ENCODE results near the gene FGF14.

Gene FGF14

DNA sequence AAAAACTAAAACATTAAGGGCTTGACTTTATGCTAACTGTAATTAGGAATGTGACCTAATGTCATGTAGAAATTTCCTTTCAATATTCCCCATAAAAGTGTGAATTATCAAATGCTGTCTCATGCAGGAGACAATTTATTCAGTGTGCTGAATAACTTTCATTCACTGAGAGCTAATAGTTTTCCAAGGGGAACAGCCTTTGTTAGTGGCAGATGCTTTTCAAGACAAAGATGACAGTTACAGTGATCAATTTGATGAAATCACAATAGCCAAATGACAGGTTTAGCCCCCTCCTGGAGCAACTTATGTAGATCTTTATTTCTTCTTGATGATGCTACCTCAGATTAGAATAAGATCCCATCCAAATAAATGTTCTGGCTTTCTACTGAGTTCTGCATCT is 673.8 kb downstream of the FGF14 start:
- DNase-seq (ENCODE audit: low read depth in 2 of 2): no peak

DNA sequence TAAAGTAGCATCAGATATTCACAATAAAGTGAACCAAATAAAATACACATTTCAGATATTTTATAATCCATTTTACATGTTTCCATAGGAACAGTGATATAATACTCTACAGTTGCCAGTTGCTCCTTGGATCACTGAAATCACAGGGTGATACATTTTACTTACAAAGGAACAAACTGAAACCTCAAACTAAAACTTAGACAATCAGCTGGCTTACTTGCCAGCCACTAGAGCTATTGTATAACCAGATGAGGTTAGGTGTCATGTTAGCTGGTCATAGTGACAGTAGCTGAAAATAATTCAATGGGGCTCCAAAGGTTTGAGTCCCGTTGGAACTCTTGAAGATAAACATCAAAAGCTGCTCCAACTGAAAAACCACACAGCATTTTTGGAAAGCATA is 674.7 kb downstream of the FGF14 start:
- DNase-seq (ENCODE audit: low read depth in 2 of 2): no peak

DNA sequence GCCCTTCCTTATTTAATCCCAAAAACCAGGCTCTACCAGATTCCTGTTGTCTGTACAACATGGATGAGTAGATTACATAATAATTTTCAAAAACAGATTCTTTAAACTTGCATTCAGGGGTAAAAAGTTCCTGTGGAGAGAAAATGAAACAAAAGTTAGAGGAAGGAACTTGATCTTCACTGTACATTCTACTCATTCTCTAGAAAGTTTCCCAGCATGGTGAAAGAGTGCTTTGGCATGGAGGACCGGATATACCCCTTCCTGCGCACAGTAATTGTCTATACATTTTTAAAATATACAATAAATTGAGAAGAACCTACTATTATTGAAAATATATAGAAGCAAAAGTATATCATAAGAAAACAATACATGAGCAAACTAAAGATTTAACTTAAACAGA is 675.2 kb downstream of the FGF14 start:
- no peak for DNase-seq (ENCODE audit: low read depth in 2 of 2)

DNA sequence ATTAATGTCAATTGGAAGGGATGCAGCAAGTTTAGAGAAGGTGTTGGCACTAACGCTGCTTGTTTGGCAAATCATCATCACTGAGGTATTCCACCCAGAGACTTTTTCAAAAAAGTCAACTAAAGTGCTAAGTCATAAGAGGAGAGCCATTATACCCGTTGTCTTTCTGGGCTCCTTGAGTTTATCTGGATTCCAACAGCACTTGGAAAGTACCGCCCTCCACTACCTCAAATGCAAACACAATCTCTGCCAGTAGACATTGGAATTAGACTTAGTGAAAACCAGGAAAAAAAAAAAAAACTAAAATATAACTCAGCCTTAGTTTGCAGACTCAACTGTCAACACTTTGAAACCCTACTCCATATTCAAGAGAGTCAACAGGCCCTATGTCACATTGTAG is 683.4 kb downstream of the FGF14 start:
- no peak for DNase-seq (ENCODE audit: low read depth in 2 of 2)

DNA sequence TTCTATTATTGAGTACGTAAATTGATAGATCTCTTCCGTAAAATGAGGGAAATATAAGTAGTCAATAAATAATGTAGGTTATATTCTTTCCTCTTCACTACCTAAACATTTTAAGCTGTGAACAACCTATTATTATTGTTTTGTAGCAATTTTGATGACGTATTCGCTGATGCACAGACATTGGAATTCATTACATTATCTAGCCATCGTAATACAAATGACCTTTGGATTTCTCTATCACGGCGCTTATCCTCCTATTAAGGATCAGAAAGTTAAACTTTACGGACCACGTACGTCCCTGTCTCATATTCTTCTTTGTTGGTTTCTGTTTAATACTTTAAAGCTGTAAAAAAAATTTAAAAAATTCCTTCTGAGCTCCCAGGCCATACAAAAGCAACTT is 684.5 kb downstream of the FGF14 start:
- DNase-seq (ENCODE audit: low read depth in 2 of 2): no peak

DNA sequence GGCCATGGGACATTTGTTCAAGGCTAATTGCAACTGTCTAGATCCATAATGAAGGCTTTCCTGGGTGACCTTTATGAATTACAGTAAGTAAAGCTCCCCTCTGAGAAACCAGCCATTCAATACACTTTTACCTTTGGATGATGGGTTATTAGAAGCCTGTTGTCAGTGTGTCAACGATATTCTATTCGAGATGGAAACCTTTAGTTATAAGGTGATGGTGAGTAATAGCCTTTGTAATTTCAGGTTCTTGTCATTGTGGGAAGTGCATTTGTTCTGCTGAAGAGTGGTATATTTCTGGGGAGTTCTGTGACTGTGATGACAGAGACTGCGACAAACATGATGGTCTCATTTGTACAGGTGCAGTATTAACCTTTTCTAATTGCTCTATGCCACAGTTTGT is 687.7 kb downstream of the FGF14 start:
- DNase-seq (ENCODE audit: low read depth in 2 of 2): no peak

DNA sequence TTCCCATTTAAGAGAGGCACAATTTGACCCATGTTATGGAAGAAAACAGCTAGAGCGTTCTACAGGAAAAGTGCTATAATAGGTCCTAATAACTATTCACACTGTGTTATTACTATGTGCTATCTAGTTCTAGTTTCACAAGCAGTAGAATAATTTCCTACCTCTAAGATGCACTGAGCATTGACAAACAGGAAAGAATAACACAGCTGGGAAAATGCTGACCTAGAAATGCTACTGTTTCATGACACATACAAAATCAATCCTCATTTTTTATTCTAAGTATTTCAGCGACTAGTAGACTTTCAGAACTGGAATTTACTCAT is 689.9 kb downstream of the FGF14 start:
- no peak for DNase-seq (ENCODE audit: low read depth in 2 of 2)

DNA sequence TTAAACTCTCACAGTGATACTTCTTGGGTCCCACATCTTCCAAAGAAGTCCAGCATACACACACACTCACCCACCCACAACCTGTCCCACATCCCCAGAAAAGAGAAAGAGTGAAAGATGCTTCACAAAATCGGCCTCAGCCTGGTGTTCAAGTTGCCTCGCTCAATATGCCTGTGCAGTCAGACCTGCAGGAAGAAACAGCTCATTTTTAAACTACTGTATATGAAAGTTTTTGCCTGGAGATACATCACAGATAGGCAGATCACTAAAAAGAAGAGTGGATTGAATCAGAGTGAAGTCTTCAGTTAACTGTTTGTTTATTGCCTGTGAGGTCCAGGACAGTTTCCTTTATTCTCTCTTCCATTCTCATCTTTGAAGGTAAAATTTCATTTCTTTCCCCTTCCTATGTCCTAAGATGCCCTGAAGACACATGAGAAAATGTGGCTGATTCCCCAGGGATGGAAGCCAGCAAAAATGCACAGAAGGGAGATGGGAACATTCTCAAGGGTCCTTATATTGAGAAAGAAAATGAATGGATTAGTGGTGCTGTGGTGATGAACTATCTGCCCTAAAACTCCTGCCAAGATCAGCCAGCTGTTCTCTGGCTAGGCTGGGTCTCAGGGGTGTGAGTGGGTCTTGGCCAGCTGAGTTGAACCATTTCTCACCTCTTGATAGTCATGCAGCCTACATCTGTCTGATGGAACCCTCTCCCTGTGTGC is 690.4 kb downstream of the FGF14 start:
- DNase-seq (ENCODE audit: low read depth in 2 of 2): no peak

DNA sequence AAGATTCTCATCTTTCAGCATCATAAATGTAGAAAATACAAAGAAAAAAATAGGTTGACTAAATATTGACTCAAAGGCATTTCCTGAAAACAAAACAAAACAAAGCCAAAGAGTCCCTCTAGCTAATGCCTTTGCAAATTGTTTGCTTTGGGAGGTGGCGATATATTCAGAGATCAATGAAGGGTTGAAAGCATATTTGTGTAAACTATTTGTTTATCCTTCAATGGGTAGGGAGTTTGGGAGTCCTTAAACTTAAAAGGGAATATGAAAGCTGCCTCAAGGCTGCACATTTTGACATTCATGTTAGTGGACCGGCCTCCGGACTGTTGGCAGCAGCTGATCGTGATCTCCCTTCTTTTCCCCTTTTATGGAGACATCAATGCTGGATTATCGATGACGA is 691.9 kb downstream of the FGF14 start:
- no peak for DNase-seq (ENCODE audit: low read depth in 2 of 2)

DNA sequence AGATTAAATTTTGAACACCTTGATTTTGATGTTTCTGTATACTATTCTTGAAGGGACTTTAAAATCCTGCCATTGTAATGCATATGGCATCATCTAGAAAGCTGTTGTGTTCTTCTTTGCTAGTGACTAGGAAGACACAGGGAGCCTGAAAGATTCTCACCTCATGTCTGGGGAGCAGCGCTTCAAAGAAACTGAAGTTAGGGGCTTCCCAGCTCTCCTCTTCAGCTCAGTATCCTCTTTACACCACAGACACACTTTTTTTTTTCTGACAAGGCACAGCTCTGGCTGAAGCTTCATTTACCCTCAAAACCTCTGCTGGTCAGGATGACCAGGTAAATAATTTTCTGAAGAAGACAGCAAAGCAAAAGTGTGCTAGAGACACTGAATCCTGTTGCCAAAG is 693.7 kb downstream of the FGF14 start:
- no peak for DNase-seq (ENCODE audit: low read depth in 2 of 2)

DNA sequence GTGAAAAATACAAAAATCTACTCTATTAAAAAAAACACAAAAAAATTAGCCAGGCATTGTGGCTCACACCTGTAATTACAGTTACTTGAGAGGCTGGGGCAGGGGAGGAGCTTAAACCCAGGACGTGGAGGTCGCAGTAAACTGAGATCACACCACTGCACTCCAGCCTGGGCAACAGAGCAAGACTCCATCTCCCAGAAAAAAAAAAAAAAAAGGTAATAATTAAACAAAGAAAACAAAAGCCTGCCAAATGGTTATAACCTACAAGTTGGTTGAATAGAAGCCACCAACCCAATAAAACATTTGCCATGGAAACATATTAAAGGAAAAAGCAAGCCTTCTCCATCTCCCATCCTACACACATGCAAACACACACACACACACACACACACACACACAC is 694.2 kb downstream of the FGF14 start:
- no peak for DNase-seq (ENCODE audit: low read depth in 2 of 2)

DNA sequence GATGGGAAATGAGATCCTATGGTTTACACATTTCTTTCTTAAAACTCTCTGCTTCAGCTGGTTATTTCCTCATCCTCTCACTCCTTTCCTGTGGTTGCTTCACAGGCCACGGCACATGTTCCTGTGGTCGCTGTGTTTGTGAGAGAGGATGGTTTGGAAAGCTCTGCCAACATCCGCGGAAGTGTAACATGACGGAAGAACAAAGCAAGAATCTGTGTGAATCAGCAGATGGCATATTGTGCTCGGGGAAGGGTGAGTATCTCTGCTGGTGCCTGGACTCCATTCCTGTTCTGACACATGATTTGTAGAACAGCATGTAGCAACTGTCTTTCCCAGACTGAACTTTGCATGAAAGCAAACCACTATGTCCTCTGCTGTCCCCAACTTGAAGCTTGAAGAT is 695.2 kb downstream of the FGF14 start:
- DNase-seq (ENCODE audit: low read depth in 2 of 2): no peak

DNA sequence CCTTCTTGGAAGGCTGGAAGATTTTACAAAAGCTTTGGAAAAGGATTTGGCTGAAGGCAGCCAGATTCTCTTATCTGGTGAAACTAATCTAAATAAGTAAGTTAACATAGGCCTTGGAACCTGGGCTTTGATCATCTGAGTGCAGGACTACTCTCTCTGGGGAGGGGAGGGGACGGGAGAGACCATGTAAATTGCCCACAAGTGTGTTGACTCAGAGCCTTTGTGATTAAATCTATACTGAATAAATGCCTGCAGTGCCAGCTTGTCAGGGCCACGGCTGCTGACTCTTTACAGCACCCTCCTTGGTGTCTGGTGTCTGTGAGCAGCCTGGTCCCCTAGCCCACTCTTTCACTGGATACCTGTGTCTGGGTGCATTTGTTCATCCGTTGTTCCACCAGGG is 698.0 kb downstream of the FGF14 start:
- DNase-seq (ENCODE audit: low read depth in 2 of 2): no peak

DNA sequence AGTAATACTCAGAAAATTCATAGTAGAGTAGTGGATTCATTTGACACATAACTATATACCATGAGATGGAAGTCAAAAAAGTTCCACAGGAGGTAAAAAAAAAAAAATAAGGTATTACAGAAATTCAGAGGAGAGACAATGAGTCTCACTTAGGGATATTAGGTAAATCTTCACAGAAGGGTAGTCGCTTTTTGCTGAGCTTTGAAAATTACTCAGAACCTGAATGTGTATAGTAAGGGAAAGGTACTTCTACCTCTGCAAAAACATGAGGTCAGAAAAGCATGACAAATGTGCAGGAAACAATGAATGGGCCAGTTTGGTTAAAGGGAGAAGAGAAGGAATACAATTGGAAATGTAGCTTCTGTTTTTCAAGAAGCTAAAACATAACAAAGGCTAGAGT is 698.8 kb downstream of the FGF14 start:
- DNase-seq (ENCODE audit: low read depth in 2 of 2): no peak

DNA sequence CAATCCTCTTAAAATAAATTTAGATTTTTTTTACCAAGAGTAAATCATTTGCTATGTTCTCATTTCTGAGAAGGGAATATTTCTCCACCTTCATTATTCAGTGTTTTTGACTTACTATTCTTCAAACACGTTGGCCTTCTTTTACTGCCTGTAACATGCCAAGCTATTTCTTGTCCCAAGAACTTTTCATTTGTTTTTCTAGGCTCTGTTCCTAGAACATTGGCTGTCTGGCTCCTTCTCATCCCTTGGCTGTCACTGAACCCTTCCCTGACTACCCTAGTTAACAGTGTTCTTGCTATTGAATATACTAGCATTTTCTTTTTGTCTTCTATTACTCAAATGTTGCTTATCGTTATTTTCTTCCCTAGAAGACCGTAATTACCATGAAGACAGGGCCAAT is 701.2 kb downstream of the FGF14 start:
- no peak for DNase-seq (ENCODE audit: low read depth in 2 of 2)

DNA sequence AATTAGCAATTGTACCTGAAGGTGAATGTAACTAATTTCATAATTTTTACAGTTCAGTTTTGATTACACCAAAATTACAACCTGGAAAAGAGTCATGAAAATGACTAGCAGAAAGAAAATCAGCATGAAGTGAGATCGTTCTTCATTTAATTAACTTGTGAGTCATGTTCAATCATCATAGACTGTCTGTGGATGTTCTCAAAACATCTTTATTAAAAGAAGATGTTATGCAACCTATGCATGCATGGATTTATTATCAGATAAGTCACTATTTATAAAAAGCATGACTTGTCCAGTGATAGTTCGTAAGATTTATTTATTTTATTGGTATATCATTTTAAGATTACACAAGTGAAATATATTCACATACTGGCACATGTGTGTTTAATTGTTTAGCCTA is 703.4 kb downstream of the FGF14 start:
- DNase-seq (ENCODE audit: low read depth in 2 of 2): no peak

DNA sequence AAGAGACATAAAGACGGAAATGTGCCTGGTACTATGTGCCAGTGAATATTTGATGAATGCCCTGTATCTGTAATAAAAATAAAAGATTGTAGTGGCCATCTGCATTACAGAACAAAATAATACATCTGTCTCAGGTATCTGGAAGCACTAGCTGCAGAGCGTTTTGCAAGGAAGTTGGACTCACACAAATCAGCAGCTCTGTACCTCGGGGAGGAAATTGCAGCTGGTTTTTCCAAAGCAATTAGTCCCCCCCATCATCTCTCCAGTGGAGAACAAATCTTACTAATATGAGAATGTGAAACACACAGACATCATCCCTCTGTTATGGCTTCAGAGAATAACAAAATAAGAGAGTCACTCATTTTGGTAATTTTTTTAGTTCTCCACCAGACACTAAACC is 704.1 kb downstream of the FGF14 start:
- no peak for DNase-seq (ENCODE audit: low read depth in 2 of 2)

DNA sequence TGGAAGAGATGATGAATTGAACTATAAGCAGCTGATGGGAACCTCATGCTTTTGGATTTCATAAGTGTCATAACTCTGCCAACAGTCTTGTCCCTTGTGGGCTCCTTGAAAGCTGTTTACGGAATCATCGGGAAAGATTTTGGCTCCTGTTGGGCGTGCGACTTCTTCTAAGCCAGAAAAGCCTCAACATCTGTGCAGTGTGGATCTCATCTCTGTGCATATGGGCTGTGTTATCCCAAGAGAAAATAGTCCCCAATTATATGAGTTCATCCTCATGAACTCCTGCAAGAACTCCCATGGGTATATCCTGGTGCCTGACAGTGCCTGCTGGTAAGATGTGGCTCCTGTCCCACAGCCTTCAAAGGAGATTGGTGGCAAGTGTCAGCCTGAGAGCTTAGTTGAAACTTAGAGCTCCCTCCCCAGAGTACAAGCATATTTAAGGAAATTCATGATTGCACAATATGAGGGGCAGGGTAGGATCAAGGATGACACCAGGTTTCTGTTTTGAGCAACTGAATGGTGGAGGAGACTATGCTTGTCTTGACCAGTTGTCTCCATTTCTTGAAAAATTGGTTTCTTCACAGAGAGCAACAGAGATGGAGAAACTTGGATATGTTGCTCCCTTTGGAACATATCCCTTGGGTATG is 705.9 kb downstream of the FGF14 start:
- DNase-seq (ENCODE audit: low read depth in 2 of 2): no peak

DNA sequence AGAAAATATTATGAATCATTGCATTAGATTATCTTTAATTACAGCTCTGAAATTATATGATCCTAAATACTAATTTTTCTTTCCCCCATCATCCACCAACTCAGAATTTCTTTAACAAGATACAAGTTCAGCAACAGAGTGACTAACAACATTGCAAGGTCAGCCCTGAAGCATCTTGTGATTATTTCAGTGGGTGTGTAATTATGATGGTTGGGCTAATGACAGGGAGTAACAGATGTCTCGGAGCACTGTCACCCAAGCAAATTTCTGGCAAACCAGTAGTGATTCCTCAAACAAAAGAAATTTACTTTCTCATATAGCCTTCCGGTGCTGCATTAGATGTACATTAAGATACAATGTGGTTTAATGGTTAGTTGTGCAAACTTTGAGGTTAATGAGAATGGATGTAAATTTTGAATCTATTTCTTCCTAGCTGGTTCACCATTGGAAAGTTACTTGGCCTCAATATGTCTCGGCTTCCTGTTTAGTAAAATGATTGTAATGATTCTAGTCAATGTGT is 710.4 kb downstream of the FGF14 start:
- no peak for DNase-seq (ENCODE audit: low read depth in 2 of 2)

DNA sequence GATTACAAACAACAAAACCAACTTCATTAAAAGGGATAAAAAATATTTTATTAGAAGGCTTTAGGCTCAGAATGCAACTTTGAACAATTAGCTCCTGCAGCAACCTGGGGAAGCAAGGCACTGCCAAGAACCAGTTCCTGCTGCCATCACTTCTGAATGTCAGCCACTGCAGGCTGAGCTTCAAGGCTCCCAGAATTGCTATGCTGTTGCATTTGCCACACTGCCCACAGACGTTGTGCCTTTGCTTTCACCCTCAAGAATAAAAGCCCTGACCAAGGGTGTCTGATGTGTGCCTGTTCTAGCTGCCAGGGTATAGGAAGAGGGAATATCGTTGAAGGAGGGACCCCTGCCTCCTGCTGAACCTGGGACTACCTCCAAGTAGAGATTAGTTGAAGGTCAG is 711.0 kb downstream of the FGF14 start:
- DNase-seq (ENCODE audit: low read depth in 2 of 2): no peak

DNA sequence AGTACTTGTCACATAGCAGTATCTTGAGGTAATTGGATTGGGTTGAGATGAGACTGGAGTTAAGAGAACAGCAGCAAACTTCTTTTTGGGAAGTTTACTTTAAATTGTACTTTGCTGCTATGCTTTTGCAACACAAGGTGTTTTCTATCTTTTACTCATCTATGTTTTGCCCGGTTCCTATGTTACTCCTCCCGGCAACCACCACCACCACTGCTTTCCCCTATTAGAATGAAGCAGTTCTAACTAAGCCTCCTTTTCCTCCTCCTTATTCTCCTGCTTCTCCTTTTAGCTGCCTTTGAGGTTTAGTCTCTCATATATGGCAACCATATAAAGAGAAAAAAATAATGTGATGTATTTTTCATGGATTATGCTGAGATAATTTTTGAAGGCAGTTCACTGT is 715.8 kb downstream of the FGF14 start:
- no peak for DNase-seq (ENCODE audit: low read depth in 2 of 2)

DNA sequence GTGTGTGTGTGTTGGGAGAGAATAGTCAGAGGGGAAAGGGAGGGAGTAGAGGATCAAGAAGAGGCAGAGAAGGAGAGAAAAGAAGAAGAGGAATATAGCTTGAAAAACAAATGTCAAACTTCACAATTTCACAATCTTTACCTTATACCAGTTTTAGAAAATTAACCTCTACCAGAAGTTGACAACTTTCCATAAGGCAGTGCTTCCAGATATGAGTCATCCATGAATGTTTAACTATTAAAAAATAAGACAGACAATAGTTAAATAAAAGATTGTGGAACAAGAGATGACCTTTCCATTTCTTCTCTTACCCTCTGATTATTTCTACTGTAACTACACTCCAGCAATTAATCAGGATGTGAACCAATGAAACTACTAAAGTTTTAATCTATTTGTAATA is 720.0 kb downstream of the FGF14 start:
- no peak for DNase-seq (ENCODE audit: low read depth in 2 of 2)

DNA sequence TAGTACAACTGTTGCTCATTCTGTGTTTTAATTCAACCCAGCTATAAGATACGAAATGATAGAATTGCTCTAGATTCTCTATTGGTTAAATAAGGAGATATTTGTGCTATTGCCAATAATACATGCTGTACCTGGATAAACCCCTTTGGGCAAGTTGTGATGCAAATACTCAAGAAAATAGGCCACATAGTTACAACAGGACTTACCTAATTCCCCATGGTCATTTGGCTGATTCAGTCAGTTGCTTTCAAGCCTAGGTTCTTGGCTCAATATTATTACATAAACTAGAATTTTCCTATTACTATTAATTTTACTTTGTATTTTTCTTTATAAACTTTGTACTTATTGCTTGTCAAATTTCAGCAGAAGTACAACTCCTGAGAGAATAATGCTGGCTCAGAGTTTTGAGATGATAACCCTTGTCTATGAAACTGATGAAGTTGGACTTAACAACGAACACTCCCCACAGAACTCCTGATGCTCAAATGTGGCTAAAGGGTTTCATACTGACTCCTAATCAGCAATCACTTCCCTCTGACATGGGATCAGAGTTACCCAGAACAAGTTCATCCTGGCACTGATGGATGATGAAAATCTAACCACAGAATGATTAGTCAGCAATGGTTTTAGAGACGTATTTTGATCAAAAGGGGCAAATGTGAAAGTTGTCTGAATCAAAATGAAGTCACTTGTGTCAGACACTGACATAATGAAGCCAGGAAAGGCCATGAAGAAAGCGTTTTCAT is 728.3 kb downstream of the FGF14 start:
- no peak for DNase-seq (ENCODE audit: low read depth in 2 of 2)

Measured in stimulated activated CD8-positive, alpha-beta memory T cell treated with anti-CD3 and anti-CD28 coated beads, Interleukin-2, amount 100 ng/mL, for 1 hour (primary cell).